Kidney capillary endothelial cell (primary cell): ENCODE measurements around the gene TBC1D10B.
A peak's percentile ranks its signal among the peaks of the same experiment; 100 is the strongest.
"Not testable (repeated sequence)": the region's sequence is repeated elsewhere in the genome, so short reads cannot be mapped to it uniquely, and the experiment has no call there.

ENCODE experiments used
- DNase-seq: peaks from one replicate; pipeline ENCODE4 v3.0.0-alpha.2; 2018; ENCODE audit warnings: low spot score

Gene TBC1D10B

GRCh38 chr16:30355144-30355953 lies 14.9 kb downstream of the TBC1D10B start, which contains the start of gene CD2BP2:
CD2BP2 (minus strand) TSS chr16:30355308; CDS start chr16:30354681, 627 bp downstream.
- peak; percentile 100 for DNase-seq

DNA sequence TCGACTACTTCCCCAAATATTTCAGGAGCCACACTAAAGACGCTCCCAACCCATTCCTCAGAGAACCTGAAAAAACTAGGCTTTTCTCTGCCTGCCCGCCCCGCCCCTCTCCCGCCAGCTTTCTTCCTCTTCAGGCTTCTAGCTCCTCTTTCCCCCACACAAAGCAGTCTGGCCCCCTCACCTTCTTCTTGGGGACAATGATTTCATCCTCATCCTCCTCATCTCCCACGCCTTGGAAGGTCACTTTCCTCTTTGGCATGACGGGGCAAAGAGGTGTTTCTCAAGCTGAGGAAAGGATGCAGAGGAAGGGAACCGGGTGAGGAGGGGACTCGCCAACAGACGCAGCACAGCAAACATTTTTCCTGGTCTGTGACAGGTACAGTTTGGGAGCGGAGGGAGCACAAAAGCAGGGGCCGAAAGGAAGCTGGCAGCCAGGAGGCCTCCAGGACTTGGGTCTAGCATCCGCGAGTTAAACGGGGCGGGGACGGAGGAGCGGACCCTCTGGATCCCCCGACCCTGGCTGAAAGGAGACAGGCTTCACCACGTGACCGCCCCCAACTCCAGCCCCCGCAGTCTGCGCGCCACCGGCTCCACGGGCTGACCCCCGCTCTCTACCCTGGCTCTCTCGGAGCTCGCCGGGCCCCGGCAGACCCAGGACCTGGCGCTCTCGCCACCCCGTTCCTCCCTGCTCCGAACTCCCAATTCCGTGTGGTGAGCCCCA lies 15.7 kb downstream of the TBC1D10B start:
- no peak for DNase-seq

- no peak for DNase-seq
These were observed 16.7 kb downstream of the TBC1D10B start for GRCh38 chr16:30353438-30354129.

DNA sequence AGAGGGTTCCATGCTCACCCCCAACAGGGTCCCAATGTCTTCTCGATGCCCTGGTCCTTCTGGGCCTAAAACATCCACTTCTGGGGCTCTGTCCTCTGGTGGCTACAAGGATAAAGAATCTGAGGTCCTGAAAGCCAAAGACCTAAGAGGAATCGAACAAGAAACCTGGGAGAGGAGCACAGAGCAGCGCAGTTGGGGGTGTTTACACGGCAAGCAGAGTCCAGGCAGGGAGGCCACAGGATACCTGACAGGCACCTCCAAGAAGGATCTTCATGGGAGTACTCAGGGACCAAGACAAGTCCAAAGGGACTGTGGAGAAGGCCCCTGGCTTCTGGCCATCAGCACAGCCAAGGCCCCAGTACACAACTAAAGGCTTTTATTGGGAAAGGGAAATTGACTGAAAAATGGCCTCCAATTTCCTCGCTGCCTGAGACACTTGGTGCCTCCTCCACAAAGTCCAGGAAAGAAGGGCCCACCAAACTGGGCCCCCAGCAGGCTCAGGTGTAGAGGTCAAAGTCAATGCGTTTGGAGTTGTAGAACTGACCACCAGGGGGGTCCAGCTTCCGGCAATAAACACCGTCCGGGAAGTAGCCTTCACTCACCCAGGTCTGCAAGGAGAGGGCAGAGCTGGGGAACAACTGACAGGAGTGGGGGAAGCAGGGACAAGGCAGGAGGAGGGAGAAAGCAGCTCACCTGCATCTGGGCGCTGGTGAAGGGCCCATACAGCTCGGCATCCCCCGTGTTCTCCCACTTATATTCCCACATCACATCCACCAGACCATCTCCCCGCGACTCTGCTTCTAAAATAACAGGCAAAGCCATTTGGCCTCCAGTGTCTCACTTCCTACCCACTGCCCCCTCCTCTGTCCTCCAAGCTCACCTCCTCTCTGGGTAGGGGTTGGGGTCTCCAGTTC lies 17.5 kb downstream of the TBC1D10B start:
- DNase-seq = no peak

DNA sequence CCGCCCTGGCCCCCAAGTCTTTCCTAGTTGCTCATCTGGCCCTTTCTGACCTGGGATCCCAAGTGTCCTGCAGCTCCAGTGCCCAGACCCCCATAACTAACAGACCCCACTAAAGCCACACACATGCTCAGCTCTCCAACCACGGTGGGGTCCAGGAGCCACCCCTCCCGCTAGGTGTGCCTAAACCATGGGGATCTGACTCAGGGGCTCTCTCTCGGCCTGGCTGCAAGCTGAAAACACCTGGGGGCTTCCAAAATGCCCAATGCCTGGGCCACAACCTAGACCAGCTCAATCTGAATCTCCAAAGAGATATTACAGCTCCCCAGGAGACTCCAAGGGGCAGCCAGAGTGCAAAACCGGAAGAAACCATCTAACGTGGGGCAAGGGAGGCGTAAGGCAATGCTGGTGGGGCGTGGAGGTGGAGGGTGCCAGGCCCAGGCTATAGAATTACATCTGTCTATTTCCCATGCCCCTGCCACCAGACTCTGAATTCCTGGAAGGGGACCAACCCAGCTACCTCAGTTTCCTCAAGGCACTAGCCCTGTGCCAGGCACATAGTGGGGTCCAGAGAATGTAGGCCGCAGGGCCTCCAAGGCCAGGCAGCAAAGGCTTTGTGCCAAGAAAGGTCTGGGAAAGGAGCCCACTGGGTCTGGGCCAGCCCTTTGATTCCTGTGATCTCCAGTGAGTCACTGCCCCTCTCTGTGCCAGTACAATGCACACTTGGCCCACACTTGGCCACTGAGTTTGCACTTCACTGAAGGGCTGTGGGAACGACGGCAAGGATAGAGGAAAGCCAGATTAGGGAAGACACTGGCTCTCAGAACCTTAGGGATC lies 18.5 kb downstream of the TBC1D10B start:
- no peak for DNase-seq

DNA sequence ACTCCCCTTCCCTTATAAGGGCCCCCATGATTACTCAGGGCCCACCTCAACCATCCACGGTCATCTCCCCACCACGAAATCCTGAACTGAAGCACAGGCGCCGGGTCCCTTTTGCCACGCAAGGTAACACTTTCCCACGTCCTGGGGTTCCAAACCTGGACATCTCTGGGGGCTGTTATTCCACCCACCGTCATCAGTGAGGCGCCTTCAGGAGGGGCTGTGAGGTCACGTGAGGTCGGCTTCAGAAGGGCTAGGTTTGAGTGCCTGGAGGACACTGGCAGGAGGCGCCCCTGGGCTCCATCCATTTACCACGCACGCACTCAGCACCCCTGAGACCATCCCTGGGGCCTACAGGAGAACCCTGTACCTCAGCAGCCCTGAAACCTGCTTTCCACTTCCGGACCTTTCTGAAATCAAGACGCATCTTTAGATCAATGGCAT lies 19.3 kb downstream of the TBC1D10B start:
- DNase-seq = no peak

DNA sequence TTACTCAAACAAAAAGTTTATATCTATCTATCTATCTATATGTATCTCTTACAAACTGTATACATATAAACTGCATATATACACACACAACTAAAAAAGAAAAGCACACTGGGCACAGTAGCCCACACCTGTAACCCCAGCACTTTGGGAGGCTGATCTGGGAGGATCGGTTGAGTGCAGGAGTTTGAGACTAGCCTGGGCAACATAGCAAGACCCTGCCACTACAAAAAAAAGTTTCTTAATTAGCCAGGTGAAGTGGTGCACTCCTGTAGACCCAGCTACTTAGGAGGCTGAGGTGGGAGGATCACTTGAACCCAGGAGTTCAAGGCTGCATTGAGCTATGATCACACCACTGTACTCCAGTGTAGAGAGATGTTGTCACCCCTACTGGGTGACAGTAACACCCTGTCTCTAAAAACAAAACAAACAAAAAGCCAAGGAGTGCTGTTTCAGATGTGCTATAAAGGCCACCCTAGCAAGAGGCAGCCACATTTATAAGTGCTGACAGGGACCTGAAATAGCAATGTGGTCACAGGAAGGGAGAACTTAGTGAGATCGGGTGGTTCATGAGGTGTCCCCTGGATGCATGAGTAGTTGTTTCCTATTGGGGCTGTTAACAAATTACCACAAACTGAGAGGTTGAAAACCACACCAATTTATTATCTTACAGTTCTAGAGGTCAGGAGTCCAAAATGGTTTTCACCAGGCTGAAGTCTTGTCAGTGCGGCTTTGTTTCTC lies 20.0 kb downstream of the TBC1D10B start:
- no peak for DNase-seq

DNA sequence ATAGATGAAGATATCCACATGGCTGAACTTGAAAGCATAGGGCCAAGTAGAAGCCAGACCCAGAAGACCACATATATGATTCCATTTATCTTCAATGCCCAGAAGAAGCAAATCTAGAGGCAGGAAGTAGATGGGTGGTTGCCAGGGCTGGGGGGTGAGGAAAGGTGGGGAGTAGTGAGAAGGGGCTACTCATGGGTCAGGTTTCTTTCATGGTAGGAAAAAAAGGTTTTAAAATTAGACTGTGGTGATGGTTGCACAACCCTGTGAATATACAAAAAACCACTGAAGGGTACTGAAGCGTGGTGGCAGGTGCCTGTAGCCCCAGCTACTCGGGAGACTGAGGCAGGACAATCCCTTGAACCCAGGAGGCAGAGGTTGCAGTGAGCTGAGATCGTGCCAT lies 20.6 kb downstream of the TBC1D10B start:
- no peak for DNase-seq

DNA sequence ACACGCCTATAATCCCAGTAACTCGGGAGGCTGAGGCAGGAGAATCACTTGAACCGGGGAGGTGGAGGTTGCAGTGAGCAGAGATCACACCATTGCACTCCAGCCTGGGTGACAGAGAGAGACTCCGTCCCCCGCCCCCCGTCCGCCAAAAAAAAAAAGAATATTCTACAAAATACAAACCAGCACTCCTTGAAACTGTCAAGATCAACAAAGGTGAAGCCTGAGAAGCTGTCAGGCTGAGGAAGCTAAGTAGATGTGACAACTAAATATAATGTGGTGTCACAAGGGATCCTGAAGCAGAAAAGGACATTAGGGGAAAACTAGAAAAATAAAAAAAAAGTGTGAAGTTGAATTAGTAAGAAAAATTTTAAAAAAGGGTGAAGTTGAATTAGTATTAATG lies 21.4 kb downstream of the TBC1D10B start:
- no peak for DNase-seq

GRCh38 chr16:30348113-30348512 lies 22.2 kb downstream of the TBC1D10B start:
- no peak for DNase-seq

DNA sequence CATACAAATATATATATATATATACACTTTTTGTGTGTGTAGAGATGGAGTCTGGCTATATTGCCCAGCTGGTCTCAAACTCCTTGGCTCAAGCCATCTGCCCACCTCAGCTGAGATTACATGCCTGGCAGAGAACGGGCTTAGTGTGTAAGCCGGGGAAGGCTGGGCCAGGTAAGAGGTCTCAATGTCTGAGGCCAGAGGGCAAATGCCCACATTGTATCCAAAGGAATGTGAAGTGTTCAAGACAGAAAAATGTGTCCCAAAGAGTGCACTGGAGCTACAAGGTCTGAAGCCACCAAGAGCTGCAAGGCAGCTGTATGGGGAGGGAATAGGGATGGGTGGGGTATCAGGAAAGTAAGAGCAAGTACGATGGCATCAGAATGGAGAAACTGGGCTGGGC lies 24.0 kb downstream of the TBC1D10B start:
- no peak for DNase-seq

- not testable (repeated sequence) for DNase-seq
These were observed 26.8 kb downstream of the TBC1D10B start for GRCh38 chr16:30343491-30343820.

- DNase-seq = no peak
These were observed 27.4 kb downstream of the TBC1D10B start for GRCh38 chr16:30342751-30343490.

GRCh38 chr16:30341971-30342370 lies 28.3 kb downstream of the TBC1D10B start:
- not testable (repeated sequence) for DNase-seq

GRCh38 chr16:30340621-30341020 lies 29.7 kb downstream of the TBC1D10B start:
- DNase-seq = no peak

- DNase-seq = not testable (repeated sequence)
These were observed 31.6 kb downstream of the TBC1D10B start for GRCh38 chr16:30338715-30339114.

DNA sequence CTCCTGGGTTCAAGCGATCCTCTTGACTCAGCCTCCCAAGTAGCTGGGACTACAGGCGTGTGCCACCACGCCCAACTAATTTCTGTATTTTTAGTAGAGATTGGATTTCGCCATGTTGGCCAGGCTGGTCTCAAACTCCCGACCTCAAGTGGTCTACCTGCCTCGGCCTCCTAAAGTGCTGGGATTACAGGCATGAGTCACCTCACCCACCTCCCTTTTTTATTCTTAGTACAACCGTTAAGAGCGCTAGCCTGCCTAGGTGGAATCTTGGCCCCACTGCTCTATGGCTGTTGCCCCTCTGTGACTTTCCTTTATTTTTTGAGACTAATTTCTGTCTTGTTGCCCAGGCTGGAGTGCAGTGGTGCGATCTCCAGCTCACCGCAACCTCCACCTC lies 32.3 kb downstream of the TBC1D10B start:
- DNase-seq = not testable (repeated sequence)

- peak; percentile 26 for DNase-seq
These were observed 34.5 kb downstream of the TBC1D10B start for GRCh38 chr16:30335598-30336474.
